Measurements from ENCODE around the gene NGEF. TPM values are rescaled to one million over a fixed set of nuclear protein-coding genes. Genes with fewer than 3 reads are reported as not detected.
A peak's percentile ranks its signal among the peaks of the same experiment; 100 is the strongest.

The NGEF gene
- polyA plus RNA-seq, 3 donors, result not detected

DNA sequence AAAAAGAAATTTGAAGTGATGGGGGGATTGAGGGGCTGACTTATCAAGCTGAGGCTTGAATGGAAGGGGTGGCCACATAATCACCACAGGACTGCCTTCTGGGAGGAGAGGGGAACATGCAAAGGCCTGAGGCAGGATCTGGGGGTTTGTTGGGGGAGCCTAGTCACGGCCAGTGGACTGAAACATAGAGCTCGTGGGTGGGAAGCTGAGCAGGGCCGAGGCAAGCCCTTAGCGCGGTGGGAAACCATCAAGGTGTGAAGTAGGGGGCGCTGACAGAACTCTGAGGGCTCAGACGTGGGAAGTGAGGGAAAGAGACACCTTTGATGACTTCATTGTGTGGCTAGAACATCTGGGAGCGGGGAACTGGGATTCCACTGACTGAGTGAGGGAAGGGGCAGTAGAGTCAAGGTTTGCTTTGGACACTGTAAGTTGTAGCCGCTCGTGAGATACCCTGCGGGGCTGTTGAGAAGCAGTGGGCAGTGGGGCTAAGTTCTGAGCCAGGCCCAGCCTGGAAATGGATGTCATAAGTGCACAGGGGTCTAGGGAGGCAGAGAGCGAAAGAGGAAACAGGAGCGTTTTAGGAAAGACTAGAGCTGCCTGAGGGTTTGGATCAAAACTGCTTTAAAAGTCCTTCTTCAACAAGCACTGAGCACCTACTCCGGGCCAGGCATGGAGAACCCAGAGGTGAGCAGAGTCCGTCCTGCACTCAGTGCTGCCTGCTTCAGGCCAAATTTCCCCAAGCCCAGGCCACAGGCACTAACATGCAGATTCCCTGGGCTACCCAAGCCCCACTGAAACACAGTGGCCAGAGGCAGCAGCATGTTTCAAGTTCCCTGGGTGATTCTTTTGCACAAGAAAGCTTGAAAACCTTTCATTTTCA, 143.7 kb downstream of the NGEF start:
- no peak overlapping the region for H3K4me2 ChIP-seq (replicated peaks; ENCODE audit: extremely low read depth, low read length, poor library complexity, severe bottlenecking)
- no peak overlapping the region for H3K27ac ChIP-seq (ENCODE audit: low read depth in 1 of 2, low read length in 2 of 2)
- no peaks in the 10 kb centered on the region for H3K36me3 ChIP-seq (replicated peaks in 1 of 2; ENCODE audit: control insufficient read depth in 1 of 2, insufficient read depth in 2 of 2, low read length in 2 of 2)
- DNase-seq, result no peak
- 82% methylated on average over 13 of the region's 15 CpGs for WGBS (ENCODE audit: insufficient coverage)
- Mint-ChIP-seq H3K4me1 (peaks cover 10% of the 10 kb centered on the region), H3K27me3 (ENCODE audit: low read depth in 3 of 3) (peaks cover 0 to 6% (median 1%) of the 10 kb centered on the region in 3 donors), H3K4me3 (no peak overlapping the region), H3K9me3 (peaks cover 0 to 2% (median 0%) of the 10 kb centered on the region in 7 donors), H3K36me3 (no peaks in the 10 kb centered on the region), H3K27ac (peak overlapping the region in 1 of 7 donors; percentile 64)
- H3K27me3 ChIP-seq (ENCODE audit: control insufficient read depth in 2 of 2, insufficient read depth in 2 of 2, low read length in 2 of 2), result no peaks in the 10 kb centered on the region
- H3K4me3 ChIP-seq (replicated peaks in 1 of 3; ENCODE audit: low read depth in 2 of 3, low read length in 3 of 3), result no peak overlapping the region
- intact Hi-C loops (cut with micrococcal nuclease), result no loop called here
- H3K9ac ChIP-seq (ENCODE audit: insufficient read depth, low read length, poor library complexity, severe bottlenecking), result no peak overlapping the region
- H2AFZ ChIP-seq (ENCODE audit: insufficient read depth, low read depth, low read length, poor library complexity, severe bottlenecking), result no peak overlapping the region
- no peaks in the 10 kb centered on the region for H3K9me3 ChIP-seq (replicated peaks in 1 of 2; ENCODE audit: control insufficient read depth in 1 of 2, insufficient read depth in 1 of 2, low read length in 2 of 2)
- TF ChIP-seq, protein P1, sequence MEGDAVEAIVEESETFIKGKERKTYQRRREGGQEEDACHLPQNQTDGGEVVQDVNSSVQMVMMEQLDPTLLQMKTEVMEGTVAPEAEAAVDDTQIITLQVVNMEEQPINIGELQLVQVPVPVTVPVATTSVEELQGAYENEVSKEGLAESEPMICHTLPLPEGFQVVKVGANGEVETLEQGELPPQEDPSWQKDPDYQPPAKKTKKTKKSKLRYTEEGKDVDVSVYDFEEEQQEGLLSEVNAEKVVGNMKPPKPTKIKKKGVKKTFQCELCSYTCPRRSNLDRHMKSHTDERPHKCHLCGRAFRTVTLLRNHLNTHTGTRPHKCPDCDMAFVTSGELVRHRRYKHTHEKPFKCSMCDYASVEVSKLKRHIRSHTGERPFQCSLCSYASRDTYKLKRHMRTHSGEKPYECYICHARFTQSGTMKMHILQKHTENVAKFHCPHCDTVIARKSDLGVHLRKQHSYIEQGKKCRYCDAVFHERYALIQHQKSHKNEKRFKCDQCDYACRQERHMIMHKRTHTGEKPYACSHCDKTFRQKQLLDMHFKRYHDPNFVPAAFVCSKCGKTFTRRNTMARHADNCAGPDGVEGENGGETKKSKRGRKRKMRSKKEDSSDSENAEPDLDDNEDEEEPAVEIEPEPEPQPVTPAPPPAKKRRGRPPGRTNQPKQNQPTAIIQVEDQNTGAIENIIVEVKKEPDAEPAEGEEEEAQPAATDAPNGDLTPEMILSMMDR (IDR thresholded peaks at IDR 0.05), result no peak
- H3K4me1 ChIP-seq (ENCODE audit: control insufficient read depth in 1 of 2, insufficient read depth in 2 of 2, low read length in 2 of 2), result peaks cover 9 to 10% of the 10 kb centered on the region in 2 donors
- no peaks in the 10 kb centered on the region for H3K79me2 ChIP-seq (ENCODE audit: insufficient read depth, low read length)
- H4K20me1 ChIP-seq (ENCODE audit: insufficient read depth, low read length), result no peaks in the 10 kb centered on the region

GRCh38 chr2:232866104-232866503, 147.0 kb downstream of the NGEF start:
- H3K9ac ChIP-seq (ENCODE audit: insufficient read depth, low read length, poor library complexity, severe bottlenecking), result no peak overlapping the region
- H2AFZ ChIP-seq (ENCODE audit: insufficient read depth, low read depth, low read length, poor library complexity, severe bottlenecking), result no peak overlapping the region
- no peak overlapping the region for H3K27ac ChIP-seq (ENCODE audit: low read depth in 1 of 2, low read length in 2 of 2)
- H3K27me3 ChIP-seq (ENCODE audit: control insufficient read depth in 2 of 2, insufficient read depth in 2 of 2, low read length in 2 of 2), result no peaks in the 10 kb centered on the region
- no peak overlapping the region for H3K4me3 ChIP-seq (replicated peaks in 1 of 3; ENCODE audit: low read depth in 2 of 3, low read length in 3 of 3)
- WGBS (ENCODE audit: insufficient coverage), result 92% methylated on average over 2 of the region's 4 CpGs
- no peak overlapping the region for H3K4me3 Mint-ChIP-seq
- no peaks in the 10 kb centered on the region for H3K9me3 Mint-ChIP-seq
- H3K4me1 ChIP-seq (ENCODE audit: control insufficient read depth in 1 of 2, insufficient read depth in 2 of 2, low read length in 2 of 2), result no peaks in the 10 kb centered on the region
- intact Hi-C loops (cut with micrococcal nuclease), result no loop called here
- DNase-seq, result no peak
- no peak overlapping the region for H3K27ac Mint-ChIP-seq
- H3K36me3 ChIP-seq (replicated peaks in 1 of 2; ENCODE audit: control insufficient read depth in 1 of 2, insufficient read depth in 2 of 2, low read length in 2 of 2), result peaks cover 5 to 15% of the 10 kb centered on the region in 2 donors
- H3K79me2 ChIP-seq (ENCODE audit: insufficient read depth, low read length), result no peaks in the 10 kb centered on the region
- H4K20me1 ChIP-seq (ENCODE audit: insufficient read depth, low read length), result no peaks in the 10 kb centered on the region
- H3K4me2 ChIP-seq (replicated peaks; ENCODE audit: extremely low read depth, low read length, poor library complexity, severe bottlenecking), result no peak overlapping the region
- peaks cover 0 to 4% (median 0%) of the 10 kb centered on the region in 3 donors for H3K27me3 Mint-ChIP-seq (ENCODE audit: low read depth in 3 of 3)
- H3K4me1 Mint-ChIP-seq, result peaks cover 2% of the 10 kb centered on the region
- TF ChIP-seq, protein P1 (IDR thresholded peaks at IDR 0.05), result no peak
- peaks cover 7 to 11% of the 10 kb centered on the region in 2 donors for H3K36me3 Mint-ChIP-seq
- H3K9me3 ChIP-seq (replicated peaks in 1 of 2; ENCODE audit: control insufficient read depth in 1 of 2, insufficient read depth in 1 of 2, low read length in 2 of 2), result no peaks in the 10 kb centered on the region

All from CD14-positive monocyte (primary cell).